Measurements from ENCODE around the gene PGM3. TPM values are rescaled to one million over a fixed set of nuclear protein-coding genes. Genes with fewer than 3 reads are reported as not detected.
A peak's percentile ranks its signal among the peaks of the same experiment; 100 is the strongest.

PGM3 gene
- total RNA-seq, 1 donor from 2014 or later, result 61.4 TPM

DNA sequence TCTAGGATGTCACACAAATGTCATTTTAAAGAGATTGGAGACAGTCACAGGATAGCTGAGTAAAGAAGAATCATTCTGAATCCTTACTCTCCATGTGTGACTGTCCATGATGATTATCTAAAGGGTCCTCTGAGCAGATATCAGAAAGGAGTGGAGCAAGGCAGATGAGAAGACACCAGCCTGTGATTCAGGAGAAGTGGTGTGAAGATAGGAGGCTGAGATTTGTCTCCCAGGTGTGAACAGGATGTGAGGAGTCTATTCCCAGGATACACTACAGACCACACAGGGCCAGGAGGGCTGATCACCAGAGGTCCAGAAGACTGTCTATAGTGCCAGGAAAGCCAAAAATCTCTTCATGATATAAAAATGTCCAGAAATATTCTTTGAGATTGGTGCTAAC is 27.1 kb upstream of the PGM3 start:
- H3K36me3 Mint-ChIP-seq, result no peaks in the 10 kb centered on the region
- DNase-seq (ENCODE audit: extremely low spot score, unreplicated experiment), result no peak
- H3K4me3 Mint-ChIP-seq, result no peak overlapping the region
- peaks cover 3% of the 10 kb centered on the region for H3K4me1 Mint-ChIP-seq (ENCODE audit: unreplicated experiment)
- TF ChIP-seq, protein P1, sequence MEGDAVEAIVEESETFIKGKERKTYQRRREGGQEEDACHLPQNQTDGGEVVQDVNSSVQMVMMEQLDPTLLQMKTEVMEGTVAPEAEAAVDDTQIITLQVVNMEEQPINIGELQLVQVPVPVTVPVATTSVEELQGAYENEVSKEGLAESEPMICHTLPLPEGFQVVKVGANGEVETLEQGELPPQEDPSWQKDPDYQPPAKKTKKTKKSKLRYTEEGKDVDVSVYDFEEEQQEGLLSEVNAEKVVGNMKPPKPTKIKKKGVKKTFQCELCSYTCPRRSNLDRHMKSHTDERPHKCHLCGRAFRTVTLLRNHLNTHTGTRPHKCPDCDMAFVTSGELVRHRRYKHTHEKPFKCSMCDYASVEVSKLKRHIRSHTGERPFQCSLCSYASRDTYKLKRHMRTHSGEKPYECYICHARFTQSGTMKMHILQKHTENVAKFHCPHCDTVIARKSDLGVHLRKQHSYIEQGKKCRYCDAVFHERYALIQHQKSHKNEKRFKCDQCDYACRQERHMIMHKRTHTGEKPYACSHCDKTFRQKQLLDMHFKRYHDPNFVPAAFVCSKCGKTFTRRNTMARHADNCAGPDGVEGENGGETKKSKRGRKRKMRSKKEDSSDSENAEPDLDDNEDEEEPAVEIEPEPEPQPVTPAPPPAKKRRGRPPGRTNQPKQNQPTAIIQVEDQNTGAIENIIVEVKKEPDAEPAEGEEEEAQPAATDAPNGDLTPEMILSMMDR (conservative IDR thresholded peaks at IDR 0.05), result no peak
- H3K9me3 Mint-ChIP-seq, result no peaks in the 10 kb centered on the region
- H3K27me3 Mint-ChIP-seq, result no peaks in the 10 kb centered on the region
- H3K27ac Mint-ChIP-seq, result no peak overlapping the region

DNA sequence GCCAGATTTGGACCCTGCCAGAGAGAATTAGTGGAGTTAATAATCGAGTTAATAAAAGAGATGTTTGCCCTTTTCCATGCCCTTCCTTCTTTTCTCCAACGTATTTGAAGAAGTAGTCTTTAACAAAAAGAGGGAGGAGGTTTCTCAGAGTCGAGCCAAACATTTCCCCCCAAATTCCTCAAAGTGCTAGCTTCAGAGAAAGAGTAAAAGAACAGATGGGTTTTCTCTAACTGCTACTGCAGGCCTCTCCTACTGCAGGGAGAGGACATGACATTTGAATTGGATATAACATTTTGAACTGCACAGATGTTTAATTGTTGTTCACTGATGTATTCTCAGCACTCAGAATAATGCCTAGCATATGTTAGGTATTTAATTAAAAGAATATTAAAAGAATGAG is 25.6 kb upstream of the PGM3 start:
- no peaks in the 10 kb centered on the region for H3K36me3 Mint-ChIP-seq
- H3K9me3 Mint-ChIP-seq, result no peaks in the 10 kb centered on the region
- no peaks in the 10 kb centered on the region for H3K27me3 Mint-ChIP-seq
- no peak overlapping the region for H3K4me3 Mint-ChIP-seq
- H3K27ac Mint-ChIP-seq, result no peak overlapping the region
- no peak for DNase-seq (ENCODE audit: extremely low spot score, unreplicated experiment)
- peaks cover 4% of the 10 kb centered on the region for H3K4me1 Mint-ChIP-seq (ENCODE audit: unreplicated experiment)
- TF ChIP-seq, protein P1 (conservative IDR thresholded peaks at IDR 0.05), result no peak

DNA sequence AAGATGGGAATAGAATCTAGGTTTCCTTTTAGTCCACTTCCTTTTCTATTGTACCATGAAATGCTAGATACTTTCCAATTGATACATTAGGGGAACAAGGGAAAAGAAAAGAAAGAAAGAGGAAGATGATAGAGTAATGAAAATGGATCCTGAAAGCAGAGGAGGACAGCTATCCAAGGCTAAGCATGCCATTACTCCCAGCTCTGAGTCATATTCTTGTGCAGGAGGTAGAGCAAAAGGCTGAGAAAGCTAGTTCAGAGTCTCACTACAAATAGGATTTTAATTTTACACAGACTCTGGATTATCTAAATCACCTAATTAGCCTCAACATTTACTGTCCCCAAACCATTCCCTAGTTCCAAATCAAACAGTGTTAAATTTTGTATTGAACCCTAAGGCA is 23.7 kb upstream of the PGM3 start:
- Mint-ChIP-seq H3K36me3 (no peaks in the 10 kb centered on the region), H3K27ac (no peak overlapping the region), H3K27me3 (no peaks in the 10 kb centered on the region), H3K4me3 (no peak overlapping the region), H3K4me1 (ENCODE audit: unreplicated experiment) (peaks cover 4% of the 10 kb centered on the region), H3K9me3 (no peaks in the 10 kb centered on the region)
- TF ChIP-seq, protein P1 (conservative IDR thresholded peaks at IDR 0.05), result no peak
- DNase-seq (ENCODE audit: extremely low spot score, unreplicated experiment), result no peak

DNA sequence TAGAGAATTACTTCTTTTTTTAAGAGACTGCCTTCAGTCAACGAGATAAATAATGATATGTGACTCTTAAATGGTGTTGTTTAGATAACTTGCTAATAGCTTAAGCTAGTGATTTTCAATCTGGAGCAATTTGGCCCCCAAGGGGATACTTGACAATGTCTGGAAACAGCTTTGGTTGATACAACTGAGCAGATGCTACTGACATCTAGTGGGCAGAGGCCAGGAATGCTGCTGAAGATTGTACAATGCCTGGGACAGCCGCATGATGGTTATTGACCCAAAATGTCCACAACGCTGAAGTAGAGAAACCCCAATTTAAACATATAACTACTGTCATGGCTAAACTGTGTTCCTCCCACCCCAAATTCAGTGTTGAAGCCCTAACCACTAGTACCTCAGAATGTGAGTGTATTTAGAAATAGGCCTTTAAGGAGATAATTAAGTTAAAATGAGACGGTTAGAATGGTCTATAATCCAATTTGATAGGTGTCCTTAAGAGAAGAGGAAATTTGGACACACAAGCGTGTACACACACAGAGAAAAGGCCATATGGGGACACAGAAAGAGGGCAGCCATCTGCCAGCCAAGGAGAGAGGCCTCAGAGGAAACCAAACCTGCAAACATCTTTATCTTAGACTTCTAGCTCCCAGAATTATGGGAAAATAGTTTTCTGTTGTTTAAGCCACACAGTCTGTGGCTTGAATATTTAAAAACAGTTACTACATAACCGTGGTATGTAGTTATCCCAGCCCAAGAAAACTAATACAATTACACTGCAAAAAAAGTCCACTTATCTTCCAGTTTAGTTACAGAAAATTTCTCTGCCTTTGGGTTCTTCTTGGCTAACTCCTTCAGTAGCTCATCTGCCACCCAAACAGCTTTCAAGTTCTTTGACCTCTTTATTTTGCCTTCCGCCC is 22.3 kb upstream of the PGM3 start:
- Mint-ChIP-seq H3K4me1 (ENCODE audit: unreplicated experiment) (peaks cover 4% of the 10 kb centered on the region), H3K27me3 (no peaks in the 10 kb centered on the region), H3K9me3 (no peaks in the 10 kb centered on the region), H3K4me3 (no peak overlapping the region), H3K36me3 (no peaks in the 10 kb centered on the region), H3K27ac (no peak overlapping the region)
- TF ChIP-seq, protein P1 (conservative IDR thresholded peaks at IDR 0.05), result peak; percentile 85
- DNase-seq (ENCODE audit: extremely low spot score, unreplicated experiment), result no peak

DNA sequence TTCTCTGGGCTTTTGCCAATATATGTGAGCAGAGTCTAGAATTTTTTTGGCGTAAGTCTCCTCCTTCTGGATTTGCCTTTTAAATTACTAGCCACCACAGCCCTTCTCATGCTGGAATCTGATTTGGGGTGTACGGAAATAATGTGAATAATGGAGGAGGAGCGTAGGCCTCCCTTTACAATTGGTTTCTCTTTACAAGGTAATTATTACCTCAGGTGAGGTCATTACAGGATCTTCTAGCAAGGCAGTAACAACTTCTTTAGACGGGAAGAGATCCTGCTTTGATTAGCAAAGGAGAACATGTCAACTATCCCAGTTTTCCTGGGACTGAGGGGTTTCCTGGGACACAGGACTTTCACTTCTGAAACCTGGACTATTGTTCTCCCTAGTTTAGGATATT is 9.0 kb upstream of the PGM3 start:
- TF ChIP-seq, protein P1 (conservative IDR thresholded peaks at IDR 0.05), result no peak
- Mint-ChIP-seq H3K9me3 (no peaks in the 10 kb centered on the region), H3K4me3 (no peak overlapping the region), H3K4me1 (ENCODE audit: unreplicated experiment) (no peaks in the 10 kb centered on the region), H3K27me3 (no peaks in the 10 kb centered on the region), H3K36me3 (no peaks in the 10 kb centered on the region), H3K27ac (no peak overlapping the region)
- DNase-seq (ENCODE audit: extremely low spot score, unreplicated experiment), result no peak
